H54 (cell line): ENCODE data around the gene SELENOO.

Source experiments
- DNase-seq: peaks from one replicate; pipeline ENCODE4 v3.0.0; 2011; ENCODE audit warnings: low spot score, mixed read lengths; ENCODE audit not compliant: insufficient read length
- FAIRE-seq: peaks from 3 replicates; lab custom pipeline; 2011; peaks lifted over from hg19 to GRCh38; lab: Jason Lieb, UNC
- POLR2A ChIP-seq: IDR thresholded peaks from 2 replicates; pipeline ENCODE4 v1.6.1; 2011; ENCODE audit warnings: low read depth, mild to moderate bottlenecking, low read length

Gene SELENOO

DNA sequence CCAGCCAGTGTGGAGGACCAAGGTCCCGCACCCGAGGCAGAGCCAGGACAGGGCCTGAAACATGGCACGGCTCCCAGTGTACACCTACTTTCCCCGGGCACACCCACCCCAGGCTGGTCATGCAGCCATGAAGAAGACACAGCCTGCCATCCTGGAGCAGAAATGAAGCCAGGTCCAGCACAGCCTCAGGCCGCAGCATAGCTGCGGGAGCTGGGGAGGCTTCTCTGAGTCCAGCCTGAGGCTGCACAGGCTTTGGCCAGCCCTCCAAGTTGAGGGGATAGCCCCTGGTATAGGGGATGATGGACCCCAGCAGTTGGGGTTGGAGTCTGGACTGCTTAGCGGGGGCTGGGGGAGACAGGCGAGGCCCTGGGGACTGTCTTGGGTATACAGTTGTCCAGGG, 53.1 kb downstream of the SELENOO start:
- no peak for TF ChIP-seq POLR2A
- DNase-seq (no peak), FAIRE-seq (no peak)

GRCh38 chr22:50255099-50255498, 54.3 kb downstream of the SELENOO start:
- FAIRE-seq, result no peak
- DNase-seq, result no peak
- no peak for TF ChIP-seq POLR2A

- DNase-seq (no peak), FAIRE-seq (no peak)
- no peak for TF ChIP-seq POLR2A
These were observed 54.8 kb downstream of the SELENOO start for GRCh38 chr22:50255607-50256006.

DNA sequence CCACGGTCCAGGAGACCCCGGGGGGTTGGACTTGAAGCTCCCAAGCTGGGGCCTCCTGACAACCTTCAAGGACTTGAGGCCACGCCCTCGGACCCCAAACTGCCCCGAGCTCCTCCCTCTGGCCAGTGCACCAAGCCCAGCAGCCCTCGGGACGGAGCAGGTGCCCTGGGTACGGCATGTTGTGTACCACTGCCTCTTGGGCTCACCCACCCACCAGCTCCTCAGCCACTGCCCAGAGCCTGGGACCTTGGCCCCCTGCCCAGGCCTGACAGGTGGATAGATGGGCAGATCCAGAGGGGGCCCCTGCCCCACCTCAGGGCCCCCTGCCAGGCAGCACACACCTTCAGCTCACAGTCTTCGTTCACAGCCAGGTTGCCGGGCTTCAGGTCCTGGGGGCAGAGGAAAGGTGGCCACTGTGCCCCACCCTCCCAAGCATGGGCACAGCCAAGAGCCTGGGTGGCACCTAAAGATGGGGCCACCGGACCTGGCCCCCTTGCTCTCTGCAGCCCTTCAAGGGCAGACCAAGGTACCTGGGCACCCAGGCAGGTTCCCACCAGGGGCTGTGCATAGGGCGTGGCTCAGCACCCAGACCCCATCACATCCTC, 55.5 kb downstream of the SELENOO start:
- DNase-seq (no peak), FAIRE-seq (no peak)
- no peak for TF ChIP-seq POLR2A

DNA sequence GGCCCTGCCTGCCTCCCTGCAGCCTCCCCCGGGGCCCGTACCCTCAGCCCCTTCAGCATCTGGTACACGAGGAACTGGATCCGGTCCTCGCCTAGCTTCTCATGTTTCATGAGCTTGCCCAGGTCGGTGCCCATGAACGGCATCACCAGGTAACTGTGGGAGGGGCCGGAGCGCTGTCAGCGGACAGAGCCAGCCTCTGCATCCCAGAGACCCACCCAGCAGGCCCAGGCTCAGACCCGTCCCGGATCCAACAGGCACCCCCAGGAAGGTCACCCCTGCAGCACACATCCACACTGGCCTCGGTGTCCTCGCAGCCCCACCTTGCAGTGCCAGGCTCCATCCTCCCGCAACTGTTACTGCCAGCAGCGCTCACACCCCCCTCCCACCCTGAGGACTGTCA, 56.2 kb downstream of the SELENOO start:
- DNase-seq, result no peak
- TF ChIP-seq POLR2A, result no peak
- FAIRE-seq, result no peak

- FAIRE-seq (no peak), DNase-seq (no peak)
- no peak for TF ChIP-seq POLR2A
These were observed 56.9 kb downstream of the SELENOO start for GRCh38 chr22:50257451-50258360.

DNA sequence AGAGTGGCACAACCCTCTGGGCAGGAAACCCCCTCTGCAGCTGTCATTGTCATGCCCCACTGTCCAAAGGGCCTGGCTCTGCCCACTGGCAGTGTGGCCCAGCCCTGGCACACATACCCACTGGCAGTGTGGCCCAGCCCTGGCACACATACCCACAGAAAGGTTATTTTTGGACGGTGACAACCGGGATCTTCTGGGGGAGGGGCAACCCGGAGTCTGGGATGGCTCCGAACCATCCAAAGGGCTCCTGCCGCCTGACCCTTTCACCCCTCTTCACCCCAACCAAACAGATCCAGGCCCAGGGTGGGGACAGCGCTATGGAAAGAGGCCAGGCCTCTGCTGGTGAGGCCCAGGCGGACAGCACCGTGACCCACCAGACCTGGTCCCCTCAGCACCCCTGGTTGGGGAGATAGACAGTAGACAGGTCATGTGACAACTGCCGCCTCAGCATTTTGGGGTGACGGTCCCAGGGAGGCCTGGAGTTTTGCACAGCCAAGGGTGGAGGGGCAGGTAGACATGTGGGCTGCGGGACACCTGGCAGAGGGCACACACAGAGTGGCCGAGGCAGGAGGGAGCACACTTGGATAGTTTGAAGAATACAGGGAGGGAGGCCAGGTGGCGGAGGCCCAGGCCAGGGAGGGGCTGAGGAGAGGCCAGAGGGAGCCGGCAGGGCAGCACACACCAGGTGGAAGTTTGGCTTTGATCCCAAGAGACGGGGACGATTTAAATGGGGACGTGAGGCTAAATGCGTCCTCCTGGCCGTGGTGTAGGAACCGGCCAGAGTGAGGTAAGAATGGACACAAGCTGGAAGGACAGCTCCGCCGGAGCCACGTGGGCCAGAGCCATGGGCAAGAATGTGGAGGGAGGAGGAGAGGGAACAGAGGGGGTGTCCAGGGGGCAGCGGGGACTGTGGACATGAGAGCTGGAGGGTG, 57.8 kb downstream of the SELENOO start:
- FAIRE-seq (no peak), DNase-seq (no peak)
- TF ChIP-seq POLR2A, result no peak

DNA sequence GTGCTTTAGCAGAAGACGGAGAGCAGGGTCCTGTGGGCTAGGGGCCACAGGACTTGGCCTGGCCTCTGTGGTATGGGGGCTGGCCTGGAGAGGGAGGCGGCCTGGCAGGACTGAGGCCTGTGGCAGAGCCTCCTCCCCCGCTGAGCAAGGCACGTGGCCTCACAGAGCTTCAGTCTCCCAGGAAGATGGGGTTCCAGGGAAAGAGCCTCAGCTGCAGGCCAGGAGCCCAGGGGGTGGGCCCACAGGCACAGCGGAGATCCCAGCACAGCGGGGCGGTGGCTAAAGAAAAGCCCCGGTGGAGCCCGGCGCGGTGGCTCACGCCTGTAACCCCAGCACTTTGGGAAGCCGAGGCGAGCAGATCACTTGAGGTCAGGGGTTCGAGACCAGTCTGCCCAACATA, 58.5 kb downstream of the SELENOO start:
- FAIRE-seq, result no peak
- DNase-seq, result no peak
- no peak for TF ChIP-seq POLR2A

DNA sequence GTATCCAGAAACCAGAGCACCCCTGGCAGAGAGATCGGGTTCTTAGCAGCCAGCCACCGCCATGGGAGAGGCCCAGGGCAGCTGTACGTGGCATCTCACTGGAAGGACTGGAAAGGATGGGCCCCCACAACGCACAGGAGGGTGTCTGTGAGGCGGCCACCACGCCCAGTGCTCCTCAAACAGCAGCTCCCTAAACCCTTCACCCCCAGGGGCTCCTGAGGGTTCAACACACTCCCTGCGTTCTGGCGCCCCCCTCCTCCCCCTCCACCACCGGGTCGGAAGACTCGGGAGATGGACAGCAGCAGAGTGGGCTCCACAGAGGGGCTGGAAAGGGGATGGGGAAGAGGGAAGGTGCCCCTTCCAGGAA, 59.6 kb downstream of the SELENOO start:
- no peak for DNase-seq
- no peak for TF ChIP-seq POLR2A
- no peak for FAIRE-seq

DNA sequence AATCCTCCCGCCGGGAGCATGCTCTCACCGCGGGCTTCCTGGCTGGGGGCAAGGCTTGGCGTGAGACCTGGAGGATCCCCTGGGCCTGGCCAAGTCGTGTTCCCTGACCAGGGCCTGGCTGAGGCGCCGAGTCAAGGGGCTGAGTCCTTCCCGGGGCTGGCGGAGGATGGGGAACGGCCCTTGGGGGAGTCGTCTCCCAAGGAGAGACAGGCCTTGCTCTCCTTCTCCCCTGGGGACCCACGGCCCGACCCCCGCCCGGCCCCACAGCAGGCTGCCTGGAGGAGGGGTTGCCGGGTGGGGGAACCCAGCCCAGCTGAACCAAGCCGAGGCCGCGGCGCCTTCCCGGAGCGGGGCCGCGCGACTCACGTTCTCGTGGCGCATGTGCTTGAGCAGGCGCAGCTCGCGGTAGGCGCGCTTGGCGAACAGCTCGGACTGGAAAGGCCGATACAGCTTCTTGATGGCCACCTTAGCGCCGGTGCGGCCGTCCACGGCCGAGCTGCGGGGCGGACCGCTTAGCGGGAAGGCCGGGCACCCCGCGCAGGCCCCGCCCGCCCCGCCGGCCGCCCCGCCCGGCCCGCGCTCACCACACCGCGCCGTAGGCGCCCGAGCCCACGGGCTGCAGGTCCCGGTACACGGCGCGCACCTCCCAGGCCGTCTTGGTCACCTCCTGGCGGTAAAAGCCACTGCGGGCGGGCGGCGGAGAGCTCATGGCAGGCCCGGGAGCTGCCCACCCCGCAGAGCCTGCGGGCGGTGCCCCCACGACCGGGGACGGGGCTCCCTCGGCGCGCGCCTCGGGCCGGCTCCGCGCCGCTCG, 60.2 kb downstream of the SELENOO start:
- no peak for DNase-seq
- FAIRE-seq, result no peak

DNA sequence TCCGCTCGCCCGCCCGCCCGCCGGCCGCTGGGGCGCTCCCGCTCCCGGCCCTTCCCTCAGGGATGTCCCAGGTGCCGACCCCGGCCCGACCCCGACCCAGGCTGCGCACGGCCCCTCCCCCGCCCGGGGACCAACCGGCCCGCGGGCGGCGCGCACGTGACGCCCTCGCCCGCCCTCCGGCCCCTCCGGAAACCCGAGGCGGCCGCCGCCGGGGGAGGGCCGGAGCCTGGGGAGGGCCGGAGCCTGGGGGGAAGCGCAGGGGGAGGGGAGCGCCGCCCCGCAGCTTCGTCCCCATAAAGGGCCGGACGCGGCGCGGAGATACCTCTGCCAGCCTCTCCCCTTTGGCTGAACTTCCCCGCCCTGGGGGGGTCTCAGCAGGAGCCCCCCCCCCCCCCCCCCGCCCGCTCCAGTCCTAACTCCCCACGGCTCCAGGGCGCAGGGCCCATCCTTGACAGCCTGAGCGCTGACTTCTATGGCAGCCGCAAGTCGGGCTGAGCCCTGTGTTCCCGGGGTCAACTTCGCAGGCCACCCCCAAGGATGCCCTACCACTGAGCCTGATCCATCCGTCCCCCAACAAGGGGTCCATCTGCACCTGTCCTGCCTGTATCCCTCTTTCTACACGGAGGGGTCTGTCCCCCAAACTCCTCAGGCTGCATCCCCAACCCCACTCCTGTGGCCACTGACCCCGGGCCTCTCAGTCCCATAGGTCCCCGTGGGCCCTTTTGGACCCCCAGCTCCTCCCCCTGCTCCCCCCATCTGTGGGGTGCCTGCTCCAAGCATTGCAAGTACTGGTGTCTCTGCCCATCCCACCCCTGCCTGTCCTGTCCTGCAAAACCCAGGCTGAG, 61.0 kb downstream of the SELENOO start, which contains the start of gene MAPK12:
TSS of gene MAPK12 (minus strand) at position 69 of the 845 bp plus-strand sequence. CDS start 174 bp downstream, outside the sequence.
- DNase-seq (peak; percentile 56), FAIRE-seq (no peak)
- TF ChIP-seq POLR2A, result no peak

More for the DNA sequence above, 60.2 kb downstream of the SELENOO start:
- no peak for TF ChIP-seq POLR2A

DNA sequence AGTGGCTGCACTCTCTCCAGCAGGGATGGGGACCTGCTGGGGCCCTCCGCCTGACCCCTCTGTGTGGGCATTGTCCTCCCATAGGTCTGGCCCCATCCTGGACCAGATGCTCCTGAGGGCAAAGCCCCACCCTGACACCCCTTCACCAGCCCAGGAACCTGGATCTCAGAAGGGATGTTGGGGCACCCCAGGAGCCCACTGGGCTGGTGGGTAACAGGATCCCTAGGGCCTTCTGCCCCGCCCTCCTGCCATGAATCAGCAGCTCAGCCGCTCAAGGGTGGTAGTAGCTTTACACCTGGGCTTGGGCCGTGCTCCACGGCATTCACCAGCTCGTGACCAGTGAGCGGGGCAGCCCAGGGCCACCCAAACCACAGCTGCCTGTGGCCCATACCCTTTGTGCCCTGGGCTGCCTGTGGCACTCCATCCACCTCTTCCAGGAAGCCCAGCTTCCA, 61.7 kb downstream of the SELENOO start:
- FAIRE-seq (no peak), DNase-seq (peak; percentile 82)
- no peak for TF ChIP-seq POLR2A
